GM12892 (cell line): ENCODE results near the gene GPR68.

Experiments used
- POLR2A ChIP-seq: IDR thresholded peaks from 2 replicates; pipeline ENCODE4 v1.6.1; 2011; ENCODE audit warnings: low read depth, low read length, control low read depth
- POLR2AphosphoS5 ChIP-seq: IDR thresholded peaks from 2 replicates; pipeline ENCODE4 v1.6.1; 2011; ENCODE audit warnings: low read depth, low read length, control low read depth

- TF ChIP-seq POLR2AphosphoS5 (no peak), POLR2A (no peak)
Observed at GRCh38 chr14:91190853-91191252, 53.7 kb downstream of the GPR68 start.
